ENCODE data around the gene VRK1.

VRK1 gene

DNA sequence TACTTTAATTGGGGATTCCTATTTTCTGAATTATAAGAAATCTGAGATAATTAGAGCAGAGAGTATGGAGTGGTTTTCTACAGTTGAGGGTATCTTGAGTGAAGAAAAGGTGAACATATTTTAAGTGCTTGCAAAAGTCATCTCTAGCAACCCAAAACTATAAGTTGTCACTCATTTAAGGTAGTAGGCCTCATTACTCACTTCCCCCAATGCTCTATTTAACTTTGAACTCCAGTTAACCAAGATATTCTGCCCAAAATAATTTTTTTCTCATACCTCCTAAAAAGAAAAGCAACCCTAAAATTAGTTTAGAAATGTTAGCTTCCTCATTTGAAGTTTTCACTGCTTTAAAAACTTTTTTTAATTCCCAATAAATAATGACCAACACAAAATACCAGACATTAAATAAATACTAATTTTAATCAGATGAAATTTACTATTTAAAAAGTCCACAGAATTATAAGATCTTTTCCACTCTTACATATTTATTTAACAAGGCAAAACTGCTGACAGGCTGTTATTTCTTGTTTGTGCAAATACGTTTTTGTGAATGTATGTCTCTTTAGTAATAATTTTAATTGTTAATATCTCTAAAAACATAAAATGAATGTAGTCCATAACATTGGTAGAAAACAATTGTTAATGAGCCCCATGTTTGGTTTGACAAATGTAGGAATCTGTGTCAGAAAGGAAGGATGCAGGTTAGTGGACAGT lies 47.8 kb downstream of the VRK1 start:
- Histone ChIP-seq H3K4me1 (ENCODE audit: control insufficient read depth, insufficient read depth, low read length) (no peaks in the 10 kb centered on the region), H3K9me3 (ENCODE audit: control insufficient read depth, low read length) (no peaks in the 10 kb centered on the region), H3K27me3 (ENCODE audit: control insufficient read depth, insufficient read depth, low read length, poor library complexity, severe bottlenecking) (no peaks in the 10 kb centered on the region), H3K36me3 (ENCODE audit: control insufficient read depth, insufficient read depth, low read length) (no peaks in the 10 kb centered on the region), H3K27ac (ENCODE audit: insufficient read depth, low read depth, low read length, poor library complexity, severe bottlenecking) (no peak overlapping the region), H3K4me3 (ENCODE audit: insufficient read depth, low read depth, low read length) (no peak overlapping the region)
- WGBS, 2 experiments, result no CpG with 5 or more reads among the region's 1 CpG

DNA sequence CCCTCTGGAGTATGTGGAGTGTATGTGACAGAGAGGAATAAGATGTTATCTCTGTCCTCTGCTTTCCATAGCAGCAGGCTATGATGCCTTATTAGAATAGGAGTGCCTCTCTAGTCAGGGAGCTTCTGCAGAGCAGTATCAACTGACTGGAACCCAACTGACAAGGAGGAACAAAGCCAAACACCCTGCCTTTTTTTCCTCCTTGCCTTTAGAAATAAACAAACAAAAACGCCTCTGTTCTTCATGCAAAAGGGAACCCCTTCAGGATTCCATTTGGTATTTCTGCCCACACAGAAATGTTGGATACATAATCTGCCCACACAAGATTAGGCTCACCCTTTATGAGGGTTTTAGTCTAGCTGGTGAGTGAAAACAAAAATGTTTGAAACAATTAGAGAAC lies 50.3 kb downstream of the VRK1 start:
- no peaks in the 10 kb centered on the region for H3K27me3 ChIP-seq (ENCODE audit: control insufficient read depth, insufficient read depth, low read length, poor library complexity, severe bottlenecking)
- H3K9me3 ChIP-seq (ENCODE audit: control insufficient read depth, low read length), result no peaks in the 10 kb centered on the region
- no peaks in the 10 kb centered on the region for H3K36me3 ChIP-seq (ENCODE audit: control insufficient read depth, insufficient read depth, low read length)
- H3K4me3 ChIP-seq (ENCODE audit: insufficient read depth, low read depth, low read length), result no peak overlapping the region
- WGBS, 2 experiments, result 58 to 71% methylated on average over 1 of the region's 1 CpG
- H3K4me1 ChIP-seq (ENCODE audit: control insufficient read depth, insufficient read depth, low read length), result no peaks in the 10 kb centered on the region
- H3K27ac ChIP-seq (ENCODE audit: insufficient read depth, low read depth, low read length, poor library complexity, severe bottlenecking), result no peak overlapping the region

DNA sequence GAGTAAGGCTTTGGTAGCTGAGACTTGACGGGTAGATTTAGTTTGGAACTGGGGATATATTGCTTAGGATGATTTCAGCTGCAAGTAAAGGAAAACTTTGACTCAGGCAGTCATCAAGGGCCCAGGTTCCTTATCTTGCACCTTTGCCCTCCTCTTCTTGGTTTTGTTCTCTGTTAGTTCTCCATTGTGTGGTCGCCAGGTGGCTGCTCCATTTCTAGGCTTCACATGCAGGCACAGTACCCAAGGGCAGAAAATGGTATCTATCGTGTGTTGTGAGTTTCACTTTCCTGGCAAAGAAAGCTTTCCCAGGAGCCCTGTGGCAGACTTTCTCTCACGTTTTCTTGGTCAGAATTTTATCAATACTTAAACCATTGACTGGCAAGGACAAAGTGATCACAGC lies 50.8 kb downstream of the VRK1 start:
- H3K36me3 ChIP-seq (ENCODE audit: control insufficient read depth, insufficient read depth, low read length), result no peaks in the 10 kb centered on the region
- 93 to 96% methylated on average over 4 of the region's 4 CpGs for WGBS, 2 experiments
- H3K4me3 ChIP-seq (ENCODE audit: insufficient read depth, low read depth, low read length), result no peak overlapping the region
- H3K4me1 ChIP-seq (ENCODE audit: control insufficient read depth, insufficient read depth, low read length), result no peaks in the 10 kb centered on the region
- no peaks in the 10 kb centered on the region for H3K27me3 ChIP-seq (ENCODE audit: control insufficient read depth, insufficient read depth, low read length, poor library complexity, severe bottlenecking)
- no peak overlapping the region for H3K27ac ChIP-seq (ENCODE audit: insufficient read depth, low read depth, low read length, poor library complexity, severe bottlenecking)
- H3K9me3 ChIP-seq (ENCODE audit: control insufficient read depth, low read length), result no peaks in the 10 kb centered on the region

DNA sequence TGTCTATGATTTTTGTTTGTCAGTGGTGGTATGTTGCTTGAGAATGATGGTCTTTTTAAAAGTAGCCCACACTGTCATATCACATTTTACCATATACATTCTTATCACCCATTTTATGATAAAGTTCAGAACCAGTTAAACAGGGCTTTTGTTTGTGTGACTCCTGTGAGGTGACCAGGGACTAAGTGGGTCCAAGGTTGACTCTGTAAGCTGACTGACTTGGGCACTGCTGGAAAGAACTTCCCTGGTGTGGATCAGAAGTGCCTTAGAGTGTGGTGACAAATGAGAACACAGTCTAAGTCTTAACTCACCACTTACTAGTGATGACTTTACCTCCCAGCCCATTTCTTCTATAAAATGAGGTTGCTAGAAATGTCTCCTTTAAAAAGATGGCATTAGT lies 52.6 kb downstream of the VRK1 start:
- Histone ChIP-seq H3K4me1 (ENCODE audit: control insufficient read depth, insufficient read depth, low read length) (no peaks in the 10 kb centered on the region), H3K9me3 (ENCODE audit: control insufficient read depth, low read length) (no peaks in the 10 kb centered on the region), H3K27ac (ENCODE audit: insufficient read depth, low read depth, low read length, poor library complexity, severe bottlenecking) (no peak overlapping the region), H3K4me3 (ENCODE audit: insufficient read depth, low read depth, low read length) (no peak overlapping the region), H3K36me3 (ENCODE audit: control insufficient read depth, insufficient read depth, low read length) (no peaks in the 10 kb centered on the region), H3K27me3 (ENCODE audit: control insufficient read depth, insufficient read depth, low read length, poor library complexity, severe bottlenecking) (no peaks in the 10 kb centered on the region)

DNA sequence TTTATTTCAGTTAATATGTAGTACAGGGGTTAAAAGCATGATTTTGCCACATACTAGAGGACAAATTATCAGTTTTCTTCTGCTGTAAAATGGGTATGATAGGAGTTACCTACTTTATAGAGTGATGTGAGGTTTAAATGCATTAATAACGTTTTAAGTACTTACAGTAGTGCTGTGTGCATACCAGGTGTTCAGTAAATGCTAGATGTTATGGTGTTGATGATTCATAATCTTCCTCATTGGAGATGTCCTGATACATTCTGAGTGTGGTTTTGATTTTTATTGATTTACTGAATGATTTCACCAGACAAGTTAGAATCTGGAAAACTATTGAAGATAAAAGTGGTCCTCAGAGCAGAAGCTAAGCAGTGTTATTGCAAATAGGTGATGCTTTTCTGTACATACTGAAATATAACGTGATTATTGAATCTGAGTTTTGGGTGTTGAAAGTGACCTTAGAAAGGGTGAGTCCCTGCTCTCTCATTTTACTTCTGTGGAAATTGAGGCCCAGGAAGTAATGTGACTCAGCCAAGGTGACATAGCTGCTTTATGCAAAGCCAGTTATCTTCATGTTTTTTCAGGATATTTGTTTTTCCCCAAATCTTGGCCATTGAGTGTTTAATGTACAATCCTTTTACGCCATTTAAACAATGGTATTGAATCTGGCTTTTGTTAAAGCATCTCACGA lies 54.7 kb downstream of the VRK1 start:
- H3K36me3 ChIP-seq (ENCODE audit: control insufficient read depth, insufficient read depth, low read length), result peaks cover 6% of the 10 kb centered on the region

DNA sequence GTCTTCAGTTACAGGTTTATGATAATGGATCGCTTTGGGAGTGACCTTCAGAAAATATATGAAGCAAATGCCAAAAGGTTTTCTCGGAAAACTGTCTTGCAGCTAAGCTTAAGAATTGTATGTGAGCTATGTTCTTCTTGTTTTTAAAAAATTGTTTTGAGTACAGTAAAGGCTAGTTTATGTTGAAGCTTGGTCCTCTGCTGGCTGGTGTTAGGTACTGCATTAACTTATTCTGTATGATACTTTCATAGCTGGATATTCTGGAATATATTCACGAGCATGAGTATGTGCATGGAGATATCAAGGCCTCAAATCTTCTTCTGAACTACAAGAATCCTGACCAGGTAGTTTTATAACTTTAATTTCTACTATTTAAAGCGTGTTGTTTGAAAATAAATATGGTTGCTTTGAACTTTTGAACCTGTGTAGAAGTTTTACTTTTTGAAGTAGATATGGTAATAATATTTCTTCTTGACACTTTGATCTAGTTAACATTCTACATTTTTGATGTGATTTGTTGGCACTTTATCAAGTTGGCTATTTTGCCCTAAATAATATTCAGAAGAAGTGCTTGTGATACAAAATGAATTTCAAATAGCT lies 55.7 kb downstream of the VRK1 start:
- 91 to 93% methylated on average over 2 to 3 of the region's 4 CpGs for WGBS, 2 experiments
- no peak overlapping the region for H3K27ac ChIP-seq (ENCODE audit: insufficient read depth, low read depth, low read length, poor library complexity, severe bottlenecking)
- no peaks in the 10 kb centered on the region for H3K27me3 ChIP-seq (ENCODE audit: control insufficient read depth, insufficient read depth, low read length, poor library complexity, severe bottlenecking)
- peaks cover 6% of the 10 kb centered on the region for H3K36me3 ChIP-seq (ENCODE audit: control insufficient read depth, insufficient read depth, low read length)
- H3K4me1 ChIP-seq (ENCODE audit: control insufficient read depth, insufficient read depth, low read length), result no peaks in the 10 kb centered on the region
- H3K4me3 ChIP-seq (ENCODE audit: insufficient read depth, low read depth, low read length), result no peak overlapping the region
- no peaks in the 10 kb centered on the region for H3K9me3 ChIP-seq (ENCODE audit: control insufficient read depth, low read length)

More for the DNA sequence above, 54.7 kb downstream of the VRK1 start:
- Histone ChIP-seq H3K4me1 (ENCODE audit: control insufficient read depth, insufficient read depth, low read length) (no peaks in the 10 kb centered on the region), H3K9me3 (ENCODE audit: control insufficient read depth, low read length) (no peaks in the 10 kb centered on the region), H3K27ac (ENCODE audit: insufficient read depth, low read depth, low read length, poor library complexity, severe bottlenecking) (no peak overlapping the region), H3K4me3 (ENCODE audit: insufficient read depth, low read depth, low read length) (no peak overlapping the region), H3K27me3 (ENCODE audit: control insufficient read depth, insufficient read depth, low read length, poor library complexity, severe bottlenecking) (no peaks in the 10 kb centered on the region)
- WGBS, 2 experiments, result 95 to 96% methylated on average over 4 of the region's 4 CpGs

DNA sequence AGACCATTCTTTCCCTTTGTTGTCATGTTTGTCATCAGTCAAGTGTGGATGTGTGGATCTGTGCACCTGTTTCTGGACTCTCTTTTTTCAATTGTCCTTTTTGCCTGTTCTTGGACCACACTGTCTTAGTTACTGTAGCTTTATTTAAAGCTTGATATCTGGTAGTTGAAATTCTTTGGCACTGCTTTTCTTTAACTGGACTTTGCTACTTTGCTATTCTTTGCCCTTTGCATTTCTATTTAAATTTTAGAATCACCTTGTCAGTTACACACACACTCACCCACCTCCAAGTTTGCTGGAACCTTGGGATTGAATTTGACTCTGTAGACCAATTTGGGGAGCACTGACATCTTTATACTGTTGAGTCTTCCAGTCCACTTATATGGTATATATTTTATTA lies 61.5 kb downstream of the VRK1 start:
- Histone ChIP-seq H3K27ac (ENCODE audit: insufficient read depth, low read depth, low read length, poor library complexity, severe bottlenecking) (no peak overlapping the region), H3K9me3 (ENCODE audit: control insufficient read depth, low read length) (no peaks in the 10 kb centered on the region), H3K4me3 (ENCODE audit: insufficient read depth, low read depth, low read length) (no peak overlapping the region), H3K27me3 (ENCODE audit: control insufficient read depth, insufficient read depth, low read length, poor library complexity, severe bottlenecking) (no peaks in the 10 kb centered on the region), H3K36me3 (ENCODE audit: control insufficient read depth, insufficient read depth, low read length) (peaks cover 6% of the 10 kb centered on the region), H3K4me1 (ENCODE audit: control insufficient read depth, insufficient read depth, low read length) (peaks cover 18% of the 10 kb centered on the region)

DNA sequence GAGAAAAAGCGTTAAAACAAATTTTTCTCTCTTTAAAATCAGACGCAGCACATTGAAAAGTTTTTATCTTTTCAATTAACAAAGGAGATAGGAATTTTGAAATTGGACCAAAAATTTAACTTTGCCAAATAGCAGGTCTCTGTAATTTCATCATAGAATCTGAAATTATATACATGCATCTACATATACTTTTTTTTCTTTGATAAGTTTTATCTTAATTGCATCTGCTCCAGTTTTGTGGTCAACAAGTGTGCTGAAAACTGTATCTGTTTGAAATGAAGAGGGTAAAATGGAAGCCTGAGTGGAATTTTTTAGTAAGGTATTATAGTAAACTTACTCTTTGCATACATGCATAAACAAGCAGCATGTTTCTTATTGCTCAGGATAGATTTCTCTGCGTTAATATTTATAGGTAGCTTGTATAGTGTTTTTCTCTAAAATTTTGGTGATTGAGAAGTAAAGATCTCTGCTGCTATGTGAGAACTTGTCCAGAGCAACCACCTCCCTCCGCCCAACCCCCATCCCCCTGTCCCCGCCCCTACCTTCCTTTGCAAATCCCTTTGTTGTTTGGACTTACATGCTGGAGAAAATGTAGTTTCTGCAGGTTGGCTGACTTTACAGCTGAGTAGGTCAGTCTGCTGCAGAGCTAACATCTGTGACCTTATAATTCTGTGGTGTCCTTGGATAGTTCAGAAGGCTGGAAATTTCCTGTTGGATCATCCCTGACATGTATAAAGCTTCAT lies 64.6 kb downstream of the VRK1 start:
- H3K4me3 ChIP-seq (ENCODE audit: insufficient read depth, low read depth, low read length), result no peak overlapping the region
- WGBS, 2 experiments, result 48 to 80% methylated on average over 1 to 4 of the region's 5 CpGs

DNA sequence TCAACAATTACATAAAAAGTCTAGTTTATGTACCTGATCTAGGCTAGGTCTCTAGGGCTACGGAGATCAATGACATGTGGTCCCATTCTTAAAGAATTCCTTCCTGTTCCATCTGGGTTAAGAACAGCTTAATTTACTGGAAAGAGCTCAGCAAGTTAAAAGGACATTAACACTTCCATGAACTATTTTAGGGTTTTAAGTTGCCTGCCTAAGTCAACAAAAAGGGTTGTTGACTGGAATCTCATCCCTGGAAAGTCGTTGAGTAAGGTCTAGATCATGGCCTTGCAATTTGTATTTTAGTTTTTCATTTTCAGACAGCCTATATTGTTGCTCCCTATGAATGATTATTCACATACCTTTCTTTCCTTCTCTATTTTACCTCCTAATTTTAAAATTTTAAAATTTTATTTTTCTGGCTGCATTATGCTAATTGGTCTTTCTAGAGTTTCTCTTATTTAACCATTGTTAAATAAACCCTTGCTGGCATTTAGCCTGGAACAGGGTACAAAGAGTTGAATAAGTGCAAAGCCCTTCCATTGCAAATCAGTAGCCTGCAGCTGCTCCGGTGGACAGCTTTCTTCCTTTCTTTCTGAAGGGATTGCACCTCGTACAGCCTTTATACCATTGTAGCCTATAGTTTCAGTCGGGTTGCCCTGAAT lies 66.3 kb downstream of the VRK1 start:
- Histone ChIP-seq H3K4me1 (ENCODE audit: control insufficient read depth, insufficient read depth, low read length) (peaks cover 18% of the 10 kb centered on the region), H3K9me3 (ENCODE audit: control insufficient read depth, low read length) (no peaks in the 10 kb centered on the region), H3K36me3 (ENCODE audit: control insufficient read depth, insufficient read depth, low read length) (peaks cover 7% of the 10 kb centered on the region), H3K4me3 (ENCODE audit: insufficient read depth, low read depth, low read length) (no peak overlapping the region), H3K27me3 (ENCODE audit: control insufficient read depth, insufficient read depth, low read length, poor library complexity, severe bottlenecking) (no peaks in the 10 kb centered on the region), H3K27ac (ENCODE audit: insufficient read depth, low read depth, low read length, poor library complexity, severe bottlenecking) (no peak overlapping the region)
- 53 to 59% methylated on average over 4 to 5 of the region's 5 CpGs for WGBS, 2 experiments

More for the DNA sequence above, 64.6 kb downstream of the VRK1 start:
- H3K9me3 ChIP-seq (ENCODE audit: control insufficient read depth, low read length), result no peaks in the 10 kb centered on the region
- H3K27me3 ChIP-seq (ENCODE audit: control insufficient read depth, insufficient read depth, low read length, poor library complexity, severe bottlenecking), result no peaks in the 10 kb centered on the region
- H3K36me3 ChIP-seq (ENCODE audit: control insufficient read depth, insufficient read depth, low read length), result peaks cover 7% of the 10 kb centered on the region
- peaks cover 18% of the 10 kb centered on the region for H3K4me1 ChIP-seq (ENCODE audit: control insufficient read depth, insufficient read depth, low read length)
- H3K27ac ChIP-seq (ENCODE audit: insufficient read depth, low read depth, low read length, poor library complexity, severe bottlenecking), result peak overlapping the region; percentile 38

DNA sequence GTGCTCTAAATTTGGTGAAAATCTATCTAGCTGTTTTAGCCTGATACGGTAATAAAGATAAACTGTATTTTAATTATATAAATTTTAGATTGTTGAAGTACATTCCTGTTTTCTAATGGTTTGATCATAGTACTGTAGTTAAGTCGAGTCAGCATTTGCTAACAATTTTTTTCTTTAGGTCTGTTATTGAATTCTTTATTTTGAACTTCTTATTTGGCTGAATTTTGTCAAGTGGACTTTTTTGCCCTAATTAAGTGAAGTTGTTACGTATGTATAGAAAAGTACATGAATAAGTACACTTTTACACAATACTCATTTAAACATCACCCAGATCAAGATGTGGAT lies 66.8 kb downstream of the VRK1 start:
- no peak overlapping the region for H3K27ac ChIP-seq (ENCODE audit: insufficient read depth, low read depth, low read length, poor library complexity, severe bottlenecking)
- H3K36me3 ChIP-seq (ENCODE audit: control insufficient read depth, insufficient read depth, low read length), result peaks cover 7% of the 10 kb centered on the region
- peaks cover 18% of the 10 kb centered on the region for H3K4me1 ChIP-seq (ENCODE audit: control insufficient read depth, insufficient read depth, low read length)
- H3K9me3 ChIP-seq (ENCODE audit: control insufficient read depth, low read length), result no peaks in the 10 kb centered on the region
- 91 to 93% methylated on average over 2 of the region's 3 CpGs for WGBS, 2 experiments
- H3K27me3 ChIP-seq (ENCODE audit: control insufficient read depth, insufficient read depth, low read length, poor library complexity, severe bottlenecking), result no peaks in the 10 kb centered on the region
- H3K4me3 ChIP-seq (ENCODE audit: insufficient read depth, low read depth, low read length), result no peak overlapping the region
